WTC11 (cell line): Measurements from ENCODE around the gene ILKAP.

Source experiments
- CTCF ChIP-seq: fragments of 200-600 bp; IDR thresholded peaks from 2 replicates; pipeline ENCODE4 v1.8.0; 2022; ENCODE audit warnings: antibody characterized with exemption
- ELF4 ChIP-seq: sonication (generic); formaldehyde crosslinking; IDR thresholded peaks from 2 replicates; pipeline ENCODE4 v1.8.1; 2022; ENCODE audit warnings: low read depth, mild to moderate bottlenecking, moderate library complexity, missing genetic modification reagents
- JUN ChIP-seq: sonication (generic); formaldehyde crosslinking; IDR thresholded peaks from 2 replicates; pipeline ENCODE4 v1.8.0; 2023; ENCODE audit warnings: mild to moderate bottlenecking, missing genetic modification reagents
- MAX ChIP-seq: sonication (generic); formaldehyde crosslinking; IDR thresholded peaks from 2 replicates; pipeline ENCODE4 v1.8.0; 2022; ENCODE audit warnings: mild to moderate bottlenecking, missing genetic modification reagents
- RELA ChIP-seq: sonication (generic); formaldehyde crosslinking; IDR thresholded peaks from 2 replicates; pipeline ENCODE4 v1.8.1; 2022; ENCODE audit warnings: missing genetic modification reagents, mild to moderate bottlenecking, borderline replicate concordance
- SP1 ChIP-seq: sonication (generic); formaldehyde crosslinking; conservative IDR thresholded peaks from 2 replicates; pipeline ENCODE4 v1.8.1; 2022; ENCODE audit warnings: missing genetic modification reagents

GRCh38 chr2:238203094-238203972, at the start of gene ILKAP:
- TF ChIP-seq SP1: peak; percentile 79
- no peak for TF ChIP-seq ELF4 (CRISPR knock-in tag)
- TF ChIP-seq CTCF: no peak
- TF ChIP-seq JUN (CRISPR knock-in tag): no peak
- no peak for TF ChIP-seq RELA (CRISPR knock-in tag)
- TF ChIP-seq MAX (CRISPR knock-in tag): peak; percentile 59; the same call in 1 of the 2 replicates
